Psoas muscle (tissue), 8 donors: ENCODE measurements around the gene VEZT. TPM values are rescaled to one million over a fixed set of nuclear protein-coding genes. Genes with fewer than 3 reads are reported as not detected.
A peak's percentile ranks its signal among the peaks of the same experiment; 100 is the strongest.

Source experiments
- ATAC-seq, 4 donors: fragments of 200-7000 bp; cut with Tn5 transposase; one replicate each; pipeline ENCODE4 v1.9.1; 2020; ENCODE audit warnings: moderate library complexity in 3 of 4, mild to moderate bottlenecking in 2 of 4
- DNase-seq, 2 donors: peaks; one replicate each; pipeline ENCODE4 v3.0.0-alpha.2; 2020
- H3K27ac ChIP-seq: fragments of 200-600 bp; one replicate; pipeline ENCODE4 v1.8.0; 2022
- H3K27me3 ChIP-seq, 3 donors: fragments of 200-600 bp in 1 of 3; one replicate each; pipeline versions ENCODE4 v1.6.1 to v1.8.0; 2013 to 2022; ENCODE audit warnings: low read length in 2 of 3, mild to moderate bottlenecking in 2 of 3, moderate library complexity in 1 of 3; ENCODE audit not compliant: insufficient read depth in 3 of 3
- H3K36me3 ChIP-seq, 2 donors: fragments of 200-600 bp in 1 of 2; one replicate each; pipeline versions ENCODE4 v1.6.1 to v1.8.0; 2013 to 2022; ENCODE audit warnings: low read depth in 1 of 2, mild to moderate bottlenecking in 1 of 2, moderate library complexity in 1 of 2; ENCODE audit not compliant: insufficient read depth in 1 of 2
- H3K4me1 ChIP-seq: fragments of 200-600 bp; one replicate; pipeline ENCODE4 v1.8.0; 2022
- H3K4me3 ChIP-seq: fragments of 200-600 bp; one replicate; pipeline ENCODE4 v1.8.0; 2022; ENCODE audit warnings: mild to moderate bottlenecking
- H3K9me3 ChIP-seq: fragments of 200-600 bp; one replicate; pipeline ENCODE4 v1.8.0; 2022
- WGBS, 3 donors: extraction: QIAGEN DNeasy Blood & Tissue Kit; methylation state at CpG; one replicate each; pipeline versions ENCODE4 v1.1.6 to v1.1.7; 2013; 5-methylcytosine and 5-hydroxymethylcytosine counted together
- intact Hi-C, 2 donors: fragments of 100-400 bp; cut with DNase I; formaldehyde crosslinking; loops; one replicate each; pipeline versions ENCODE4 v1.11.0 to v1.14.2; 2022
- polyA plus RNA-seq, 3 donors: library from polyadenylated mRNA; stranded (reverse); fragments of 200-250 nt; gene quantifications; one replicate each; pipeline ENCODE4 v1.2.3, GENCODE V29; 2013
- total RNA-seq, 4 donors: library from RNA; stranded (reverse); fragmentation: NEBNext Ultra II Directional in 2 of 4; extraction: Animal tissue kit (Norgen Biotek cat#: 25700) in 2 of 4; gene quantifications; one replicate each; pipeline versions ENCODE4 v1.2.1 to v1.2.4, GENCODE V29; 2021 to 2023
- TF ChIP-seq, protein P1 (sequence below): fragments of 200-600 bp; IDR thresholded peaks from one replicate; pipeline ENCODE4 v1.8.0; 2022; ENCODE audit warnings: antibody characterized with exemption
- donor health status: healthy with polysubstance abuse.
- donor health status: DM: no; HTN: no; CAD: no; lungs with moderate emphysema.
- donor health status: Bipolar disorder and iron deficiency.
- donor health status: healthy.
- donor health status: DM: yes; HTN: yes; CAD: no.
- donor health status: DM: no; HTN: no; CAD: no.
- donor health status: DM: no; HTN: no; CAD: no.
- donor health status: DM: yes; HTN: yes; CAD: no.

The VEZT gene
- total and polyA plus RNA-seq, 7 donors, result 31.6 to 121 (median 83.2) TPM

DNA sequence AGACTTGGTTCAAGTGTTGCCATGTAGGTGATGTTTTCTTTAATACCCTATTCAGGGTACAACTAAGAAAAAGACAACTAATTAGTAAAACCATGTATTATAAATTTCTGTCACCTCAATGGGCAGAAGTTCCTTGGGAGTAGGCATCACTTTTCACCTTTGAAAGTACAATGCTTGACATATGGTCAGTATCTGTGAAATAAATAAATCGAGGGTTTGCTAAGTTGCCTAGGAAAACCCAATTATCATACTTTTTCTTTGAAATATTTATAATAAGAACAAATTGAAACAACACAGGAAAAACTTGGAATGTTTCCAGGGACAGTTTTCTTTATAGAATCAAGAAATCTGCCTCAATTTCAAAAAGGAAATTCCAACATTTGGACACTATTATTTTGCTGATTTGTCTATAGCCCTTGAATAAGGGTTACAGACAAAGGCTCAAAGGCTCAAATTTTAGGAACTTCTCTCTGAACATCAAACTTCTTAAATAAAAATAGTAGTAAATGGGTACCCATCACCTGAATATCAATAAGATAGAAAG lies 14.0 kb upstream of the VEZT start:
- TF ChIP-seq, protein P1, sequence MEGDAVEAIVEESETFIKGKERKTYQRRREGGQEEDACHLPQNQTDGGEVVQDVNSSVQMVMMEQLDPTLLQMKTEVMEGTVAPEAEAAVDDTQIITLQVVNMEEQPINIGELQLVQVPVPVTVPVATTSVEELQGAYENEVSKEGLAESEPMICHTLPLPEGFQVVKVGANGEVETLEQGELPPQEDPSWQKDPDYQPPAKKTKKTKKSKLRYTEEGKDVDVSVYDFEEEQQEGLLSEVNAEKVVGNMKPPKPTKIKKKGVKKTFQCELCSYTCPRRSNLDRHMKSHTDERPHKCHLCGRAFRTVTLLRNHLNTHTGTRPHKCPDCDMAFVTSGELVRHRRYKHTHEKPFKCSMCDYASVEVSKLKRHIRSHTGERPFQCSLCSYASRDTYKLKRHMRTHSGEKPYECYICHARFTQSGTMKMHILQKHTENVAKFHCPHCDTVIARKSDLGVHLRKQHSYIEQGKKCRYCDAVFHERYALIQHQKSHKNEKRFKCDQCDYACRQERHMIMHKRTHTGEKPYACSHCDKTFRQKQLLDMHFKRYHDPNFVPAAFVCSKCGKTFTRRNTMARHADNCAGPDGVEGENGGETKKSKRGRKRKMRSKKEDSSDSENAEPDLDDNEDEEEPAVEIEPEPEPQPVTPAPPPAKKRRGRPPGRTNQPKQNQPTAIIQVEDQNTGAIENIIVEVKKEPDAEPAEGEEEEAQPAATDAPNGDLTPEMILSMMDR, result no peak
- H3K9me3 ChIP-seq, result no peaks in the 10 kb centered on the region
- H3K4me3 ChIP-seq, result no peak overlapping the region
- H3K4me1 ChIP-seq, result peaks cover 10% of the 10 kb centered on the region
- no peaks in the 10 kb centered on the region for H3K27me3 ChIP-seq
- H3K36me3 ChIP-seq, result no peaks in the 10 kb centered on the region
- ATAC-seq, result no peak
- intact Hi-C loops, result no loop called here
- no peak for DNase-seq
- 54 to 71% (median 66%) methylated on average over 1 of the region's 1 CpG for WGBS, 3 donors
- H3K27ac ChIP-seq, result no peak overlapping the region

DNA sequence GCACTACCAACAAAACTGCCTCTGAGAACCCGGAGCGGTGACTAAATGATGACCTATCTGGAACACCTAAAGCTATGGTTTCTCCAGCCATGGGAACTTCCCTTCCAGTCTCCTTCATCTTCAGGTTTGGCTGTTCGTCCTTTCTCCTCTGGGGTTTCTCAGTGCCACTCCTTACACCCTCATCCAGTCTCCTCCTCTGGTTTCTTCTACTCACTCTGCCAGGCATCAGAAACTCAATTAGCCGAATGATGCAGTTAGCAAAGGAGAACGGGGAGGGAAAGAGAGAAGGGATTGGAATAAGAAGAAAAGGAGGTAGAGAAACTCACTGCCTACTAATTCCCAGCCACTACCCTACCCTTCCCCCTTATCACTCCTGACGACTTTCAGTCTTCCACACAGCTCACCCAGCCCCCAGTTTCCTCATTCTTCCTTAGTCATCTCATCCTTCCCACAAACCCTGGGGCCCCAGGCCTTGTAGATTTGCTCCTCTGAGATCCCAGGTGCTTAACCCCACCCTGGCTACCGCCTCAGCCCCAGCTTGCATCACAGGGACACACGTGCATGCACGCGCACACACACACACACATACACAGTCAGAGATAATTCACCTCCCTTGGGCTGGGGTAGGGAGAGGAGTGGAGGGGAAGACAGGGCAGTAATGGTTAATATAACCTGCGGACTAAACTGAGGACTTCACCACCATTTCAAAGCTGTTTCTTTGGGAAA lies 13.3 kb upstream of the VEZT start:
- Histone ChIP-seq H3K9me3 (no peaks in the 10 kb centered on the region), H3K27ac (no peak overlapping the region), H3K4me1 (peaks cover 10% of the 10 kb centered on the region), H3K27me3 (no peaks in the 10 kb centered on the region), H3K4me3 (no peak overlapping the region), H3K36me3 (no peaks in the 10 kb centered on the region)
- intact Hi-C loops, result no loop called here
- TF ChIP-seq, protein P1, result no peak
- 75 to 88% (median 85%) methylated on average over 11 of the region's 11 CpGs for WGBS, 3 donors
- DNase-seq, result no peak
- peak in 2 of 4 donors; percentile 25 to 26 for ATAC-seq

DNA sequence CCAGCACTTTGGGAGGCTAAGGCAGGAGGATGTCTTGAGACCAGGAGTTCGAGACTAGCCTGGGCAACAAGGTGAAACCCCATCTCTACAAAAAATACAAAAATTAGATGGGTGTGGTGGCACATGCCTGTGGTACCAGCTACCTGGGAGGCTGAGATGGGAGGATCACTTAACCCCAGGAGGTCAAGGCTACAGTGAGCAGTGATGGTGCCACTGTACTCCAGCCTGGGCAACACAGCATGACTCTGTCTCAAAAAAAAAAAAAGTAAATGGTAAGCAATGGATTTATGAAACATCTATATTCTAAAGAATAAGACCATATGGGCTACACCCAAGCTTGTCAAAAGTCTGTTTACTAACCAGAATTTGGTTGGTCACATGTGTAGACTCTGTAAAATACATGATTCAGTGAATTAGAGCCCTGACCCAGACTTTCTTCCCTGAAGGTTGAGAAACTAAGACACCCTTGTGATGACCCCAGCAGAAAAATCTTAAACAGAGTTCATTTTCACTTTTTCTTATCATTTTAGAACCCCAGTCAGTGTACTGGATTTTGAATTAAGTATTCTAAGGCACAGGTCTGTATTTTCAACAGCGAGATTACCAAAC lies 12.5 kb upstream of the VEZT start:
- WGBS, 3 donors, result 93 to 98% (median 94%) methylated on average over 2 of the region's 2 CpGs
- Histone ChIP-seq H3K27ac (peak overlapping the region; percentile 48), H3K27me3 (no peaks in the 10 kb centered on the region), H3K4me3 (peak overlapping the region; percentile 20), H3K9me3 (no peaks in the 10 kb centered on the region), H3K4me1 (peaks cover 10% of the 10 kb centered on the region), H3K36me3 (no peaks in the 10 kb centered on the region)
- intact Hi-C loops, result no loop called here
- DNase-seq, result no peak
- ATAC-seq, result peak in 1 of 4 donors; percentile 29
- TF ChIP-seq, protein P1, result no peak

DNA sequence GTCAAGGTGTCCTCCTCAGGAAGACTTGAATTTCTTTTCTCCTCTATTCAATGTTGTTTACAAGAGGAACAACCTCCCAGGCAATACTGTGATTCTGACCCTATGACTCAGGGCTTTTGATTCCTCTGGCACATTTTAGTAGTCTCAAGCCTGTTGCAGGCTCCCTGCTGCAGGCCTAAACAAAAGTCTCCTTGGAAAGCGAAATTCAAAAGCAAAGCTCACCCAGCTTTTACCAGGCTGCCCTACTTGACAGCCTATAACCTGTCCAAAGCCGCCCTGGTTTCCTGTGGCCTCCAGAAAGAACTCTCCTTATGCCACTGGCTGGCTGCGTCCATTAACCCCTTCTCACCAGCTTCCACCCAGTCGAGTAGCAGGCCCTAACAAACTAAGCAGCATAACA lies 11.9 kb upstream of the VEZT start:
- DNase-seq (no peak), ATAC-seq (peak; percentile 62 to 87 (median 70))
- peak overlapping the region; percentile 48 for H3K27ac ChIP-seq
- 68 to 70% (median 69%) methylated on average over 4 of the region's 4 CpGs for WGBS, 3 donors
- no peaks in the 10 kb centered on the region for H3K9me3 ChIP-seq
- peaks cover 10% of the 10 kb centered on the region for H3K4me1 ChIP-seq
- peak overlapping the region; percentile 20 for H3K4me3 ChIP-seq
- no peaks in the 10 kb centered on the region for H3K36me3 ChIP-seq
- intact Hi-C loops, result no loop called here
- H3K27me3 ChIP-seq, result no peaks in the 10 kb centered on the region
- TF ChIP-seq, protein P1, result no peak
